Measurements from ENCODE around the gene TACC3. TPM values are rescaled to one million over a fixed set of nuclear protein-coding genes. Genes with fewer than 3 reads are reported as not detected.
A peak's percentile ranks its signal among the peaks of the same experiment; 100 is the strongest.

TACC3 gene
- polyA plus RNA-seq, 1 of the 3 experiments (the other 2 are of a cell fraction): 49.5 TPM

GRCh38 chr4:1725521-1725920 lies 4.2 kb downstream of the TACC3 start:
- CTCF ChIA-PET: interaction anchor here (0.6 to 15.1 kb wide), 12 partner anchors 8 to 124 kb away, joined by 3 to 232 read pairs (median 4); no protein-coding TSS in a partner anchor
- Histone ChIP-seq H3K27me3 (ENCODE audit: insufficient read depth) (no peaks in the 10 kb centered on the region), H3K9me2 (no peaks in the 10 kb centered on the region), H3K27ac (ENCODE audit: low read depth in 2 of 2, low read length in 1 of 2) (no peak overlapping the region), H3K4me1 (ENCODE audit: control insufficient read depth in 1 of 2, insufficient read depth in 2 of 2, low read depth in 1 of 2, low read length in 1 of 2) (peaks cover 26 to 28% of the 10 kb centered on the region in 2 experiments; a peak in 3 of 4 replicates), H3K9ac (no peak overlapping the region), H3F3A (replicated peaks; ENCODE audit: insufficient read depth) (peaks cover 9% of the 10 kb centered on the region), H4K20me1 (ENCODE audit: insufficient read depth) (peaks cover 7% of the 10 kb centered on the region; the same call in 1 of the 2 replicates), H3K4me3 (ENCODE audit: low read depth in 2 of 2, low read length in 1 of 2) (no peak overlapping the region), H3K9me3 (no peaks in the 10 kb centered on the region), H2AFZ (ENCODE audit: low read depth) (no peak overlapping the region), H3K36me3 (replicated peaks in 1 of 2; ENCODE audit: control insufficient read depth in 1 of 2, insufficient read depth in 2 of 2, low read length in 1 of 2) (peaks cover 7 to 18% of the 10 kb centered on the region in 2 experiments), H3K4me2 (no peak overlapping the region), H3K79me2 (ENCODE audit: insufficient read depth) (peaks cover 91% of the 10 kb centered on the region)
- no peak for TF ChIP-seq FOSL2 (IDR thresholded peaks at IDR 0.05; ENCODE audit: borderline replicate concordance, low read depth)
- no peak for TF ChIP-seq EP300 (IDR thresholded peaks at IDR 0.05; ENCODE audit: borderline replicate concordance in 1 of 2, low read depth in 1 of 2, low read length in 1 of 2)
- WGBS (ENCODE audit: low lambda C conversion rate): 83% methylated on average over 4 of the region's 10 CpGs
- DNase-seq: no peak
- POLR2A ChIA-PET: interaction anchor here (0.9 to 1.2 kb wide), 2 partner anchors 17 to 32 kb away, joined by 3 to 7 read pairs; no protein-coding TSS in a partner anchor

- TF ChIP-seq FOSL2 (IDR thresholded peaks at IDR 0.05; ENCODE audit: borderline replicate concordance, low read depth) (no peak), SMC3 (IDR thresholded peaks at IDR 0.05; ENCODE audit: low read depth, low read length) (peak; percentile 68), POLR2AphosphoS5 (IDR thresholded peaks at IDR 0.05; ENCODE audit: low read depth, low read length) (0 out of 2 replicates have a peak, but pooled peaks have one; percentile 13), MXI1 (IDR thresholded peaks at IDR 0.05; ENCODE audit: low read depth, low read length) (0 out of 2 replicates have a peak, but pooled peaks have one; percentile 26), RAD21 (IDR thresholded peaks at IDR 0.05; ENCODE audit: low read length) (peak; percentile 82), CTCF (IDR thresholded peaks at IDR 0.05) (peak; percentile 97)
- H3K9ac ChIP-seq: peak overlapping the region; percentile 51; the same call in 1 of the 2 replicates
- H3K36me3 ChIP-seq (replicated peaks in 1 of 2; ENCODE audit: control insufficient read depth in 1 of 2, insufficient read depth in 2 of 2, low read length in 1 of 2): peaks cover 11 to 26% of the 10 kb centered on the region in 2 experiments
- H3K9me2 ChIP-seq: no peaks in the 10 kb centered on the region
- no peaks in the 10 kb centered on the region for H3K27me3 ChIP-seq (ENCODE audit: insufficient read depth)
- ChIA-PET POLR2A (interaction anchor here (0.9 to 1.2 kb wide), 2 partner anchors 16 to 33 kb away, joined by 3 to 7 read pairs; no protein-coding TSS in a partner anchor), CTCF (interaction anchor here (0.6 to 15.1 kb wide), 27 partner anchors 8 to 1270 kb away, joined by 3 to 232 read pairs (median 4); no protein-coding TSS in a partner anchor)
- H4K20me1 ChIP-seq (ENCODE audit: insufficient read depth): peaks cover 10% of the 10 kb centered on the region; the same call in 1 of the 2 replicates
- no peaks in the 10 kb centered on the region for H3K9me3 ChIP-seq
- peak overlapping the region in 1 of 2 experiments; percentile 22; a peak in 1 of 4 replicates for H3K4me3 ChIP-seq (ENCODE audit: low read depth in 2 of 2, low read length in 1 of 2)
- H3K4me2 ChIP-seq: 0 out of 2 replicates have a peak overlapping the region, but pooled peaks have one; percentile 15
- peaks cover 26 to 28% of the 10 kb centered on the region in 2 experiments; a peak in 3 of 4 replicates for H3K4me1 ChIP-seq (ENCODE audit: control insufficient read depth in 1 of 2, insufficient read depth in 2 of 2, low read depth in 1 of 2, low read length in 1 of 2)
- peak overlapping the region; percentile 73 to 82 for H3K27ac ChIP-seq (ENCODE audit: low read depth in 2 of 2, low read length in 1 of 2)
- H3F3A ChIP-seq (replicated peaks; ENCODE audit: insufficient read depth): peaks cover 12% of the 10 kb centered on the region
- no peak overlapping the region; the same call in 1 of the 2 replicates for H2AFZ ChIP-seq (ENCODE audit: low read depth)
- 57% methylated on average over 12 of the region's 17 CpGs for WGBS (ENCODE audit: low lambda C conversion rate)
- DNase-seq: peak; percentile 89
- peaks cover 98% of the 10 kb centered on the region for H3K79me2 ChIP-seq (ENCODE audit: insufficient read depth)
These were observed 5.0 kb downstream of the TACC3 start for GRCh38 chr4:1726146-1726934.

Data from SK-N-SH (cell line).